ENCODE results near the gene ALOX15B.

The ALOX15B gene

DNA sequence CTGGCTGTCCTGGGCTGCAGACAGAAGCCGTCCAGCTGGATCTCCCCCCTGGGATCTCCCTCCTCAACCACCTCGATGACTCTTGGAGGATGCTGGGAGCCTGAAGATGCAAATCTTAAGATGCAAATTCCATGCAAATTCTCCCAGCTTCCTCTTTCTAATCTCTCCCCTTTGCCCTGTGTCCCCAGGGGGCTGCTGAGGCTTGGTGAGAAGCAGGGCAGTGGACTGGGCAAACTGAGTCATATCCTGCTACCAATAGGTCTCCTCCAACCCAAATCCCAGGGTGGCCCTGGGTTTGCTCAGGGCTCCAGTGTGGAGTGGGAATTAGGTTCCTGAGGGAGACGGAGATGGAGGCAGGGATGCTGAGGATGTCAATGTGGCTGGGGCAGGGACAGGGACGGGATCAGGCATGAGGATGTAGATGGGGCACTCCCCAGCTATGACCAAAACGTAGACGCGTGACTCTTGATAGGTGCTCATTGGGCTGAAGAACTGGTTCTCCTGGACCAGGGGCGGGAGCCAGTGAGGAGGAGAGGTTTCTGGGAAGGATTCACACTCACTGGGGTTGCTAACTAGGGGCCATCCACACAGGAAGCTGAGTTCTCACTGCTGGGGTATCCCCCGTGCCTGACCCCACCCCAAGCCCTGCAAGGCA lies 52.3 kb downstream of the ALOX15B start:
- H3K4me3 ChIP-seq (replicated peaks in 1 of 2; ENCODE audit: low read depth in 2 of 2, low read length in 2 of 2) = no peak overlapping the region
- TF ChIP-seq, protein P1, sequence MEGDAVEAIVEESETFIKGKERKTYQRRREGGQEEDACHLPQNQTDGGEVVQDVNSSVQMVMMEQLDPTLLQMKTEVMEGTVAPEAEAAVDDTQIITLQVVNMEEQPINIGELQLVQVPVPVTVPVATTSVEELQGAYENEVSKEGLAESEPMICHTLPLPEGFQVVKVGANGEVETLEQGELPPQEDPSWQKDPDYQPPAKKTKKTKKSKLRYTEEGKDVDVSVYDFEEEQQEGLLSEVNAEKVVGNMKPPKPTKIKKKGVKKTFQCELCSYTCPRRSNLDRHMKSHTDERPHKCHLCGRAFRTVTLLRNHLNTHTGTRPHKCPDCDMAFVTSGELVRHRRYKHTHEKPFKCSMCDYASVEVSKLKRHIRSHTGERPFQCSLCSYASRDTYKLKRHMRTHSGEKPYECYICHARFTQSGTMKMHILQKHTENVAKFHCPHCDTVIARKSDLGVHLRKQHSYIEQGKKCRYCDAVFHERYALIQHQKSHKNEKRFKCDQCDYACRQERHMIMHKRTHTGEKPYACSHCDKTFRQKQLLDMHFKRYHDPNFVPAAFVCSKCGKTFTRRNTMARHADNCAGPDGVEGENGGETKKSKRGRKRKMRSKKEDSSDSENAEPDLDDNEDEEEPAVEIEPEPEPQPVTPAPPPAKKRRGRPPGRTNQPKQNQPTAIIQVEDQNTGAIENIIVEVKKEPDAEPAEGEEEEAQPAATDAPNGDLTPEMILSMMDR (IDR thresholded peaks at IDR 0.05; ENCODE audit: low read depth, low read length) = no peak
- peak in 1 of 2 donors; percentile 19 for DNase-seq (ENCODE audit: low read depth in 2 of 2)

DNA sequence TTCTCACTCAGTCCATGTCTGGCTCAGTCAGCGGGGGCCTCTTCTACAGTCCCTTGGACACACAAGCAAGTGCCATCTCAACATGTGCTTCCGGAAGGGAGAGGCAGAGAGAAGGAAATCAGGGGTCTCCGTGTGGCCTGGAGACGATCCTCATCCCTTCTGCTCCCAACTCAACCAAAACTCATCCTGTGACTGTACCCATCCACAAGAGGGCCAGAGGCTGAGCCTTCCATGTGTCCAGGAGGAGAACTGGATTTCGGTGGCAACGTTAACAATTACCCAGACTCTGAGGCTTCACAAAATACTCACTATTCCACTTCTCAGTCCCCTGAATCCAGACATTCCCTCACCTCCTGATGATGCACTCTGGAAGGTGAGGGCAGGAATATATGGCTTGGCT lies 56.5 kb downstream of the ALOX15B start:
- DNase-seq (ENCODE audit: low read depth in 2 of 2) = no peak
- TF ChIP-seq, protein P1 (IDR thresholded peaks at IDR 0.05; ENCODE audit: low read depth, low read length) = no peak
- H3K4me3 ChIP-seq (replicated peaks in 1 of 2; ENCODE audit: low read depth in 2 of 2, low read length in 2 of 2) = no peak overlapping the region

DNA sequence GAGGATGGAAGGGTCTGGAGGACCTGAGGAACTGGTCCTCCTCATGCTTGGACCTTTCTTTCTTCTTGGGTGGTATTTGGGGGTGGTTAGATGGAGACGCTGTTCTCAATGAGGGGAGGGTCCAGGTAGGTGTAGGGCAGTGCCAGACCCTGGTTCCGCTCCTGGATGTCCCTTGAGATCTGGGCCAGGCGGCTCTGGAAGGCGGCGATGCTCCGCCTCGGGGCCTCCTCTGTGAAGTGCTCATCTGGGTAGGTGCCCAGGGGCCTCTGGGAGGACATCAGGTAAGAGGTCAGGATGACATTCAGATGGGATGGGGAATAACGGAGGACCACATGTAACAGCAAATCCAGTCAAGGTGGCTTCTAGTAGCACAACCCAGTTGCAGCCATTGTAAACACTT lies 57.7 kb downstream of the ALOX15B start:
- DNase-seq (ENCODE audit: low read depth in 2 of 2) = no peak
- TF ChIP-seq, protein P1 (IDR thresholded peaks at IDR 0.05; ENCODE audit: low read depth, low read length) = no peak

More for the DNA sequence above, 57.7 kb downstream of the ALOX15B start:
- H3K4me3 ChIP-seq (replicated peaks in 1 of 2; ENCODE audit: low read depth in 2 of 2, low read length in 2 of 2) = no peak overlapping the region

Data from cardiac fibroblast (primary cell).